Activated CD4-positive, alpha-beta memory T cell treated with anti-CD3 and anti-CD28 coated beads for 36 hours (primary cell): ENCODE results near the gene TMX2. TPM values are rescaled to one million over a fixed set of nuclear protein-coding genes. Genes with fewer than 3 reads are reported as not detected.
A peak's percentile ranks its signal among the peaks of the same experiment; 100 is the strongest.

ENCODE experiments used
- CTCF ChIA-PET: fragments of 350-600 bp; sonication (Branson Sonifier 250); formaldehyde crosslinking; loops from one replicate; lab custom pipeline; 2021; ENCODE audit warnings: antibody characterized with exemption, inconsistent platforms; lab: Charles Lee
- POLR2A ChIA-PET: fragments of 350-600 bp; sonication (Branson Sonifier 250); formaldehyde crosslinking; loops from one replicate; lab custom pipeline; 2021; ENCODE audit warnings: antibody characterized with exemption; lab: Charles Lee
- DNase-seq: peaks from one replicate; pipeline ENCODE4 v3.0.0-alpha.2; 2020
- H3K27ac Mint-ChIP-seq: one replicate; pipeline ENCODE4 v1.8.0; 2021; ENCODE audit warnings: mixed read lengths
- H3K27me3 Mint-ChIP-seq: one replicate; pipeline ENCODE4 v1.8.0; 2021; ENCODE audit warnings: mixed read lengths
- H3K36me3 Mint-ChIP-seq: one replicate; pipeline ENCODE4 v1.8.0; 2021; ENCODE audit warnings: mixed read lengths
- H3K4me1 Mint-ChIP-seq: one replicate; pipeline ENCODE4 v1.8.0; 2021; ENCODE audit warnings: low read depth, mixed read lengths
- H3K4me3 Mint-ChIP-seq: one replicate; pipeline ENCODE4 v1.8.0; 2021; ENCODE audit warnings: mild to moderate bottlenecking, mixed read lengths
- H3K9me3 Mint-ChIP-seq: one replicate; pipeline ENCODE4 v1.8.0; 2021; ENCODE audit warnings: mixed read lengths
- intact Hi-C: fragments of 100-400 bp; cut with micrococcal nuclease; formaldehyde crosslinking; loops from one replicate; pipeline ENCODE4 v1.15.1; 2023
- total RNA-seq, 2 experiments: library from RNA; stranded (reverse); gene quantifications; one replicate each; pipeline ENCODE4 v1.2.3, GENCODE V29; 2021

Gene TMX2
- 10 to 100 TPM; 54.9 to 57.2 TPM for total RNA-seq

GRCh38 chr11:57712256-57713150 lies at the start of gene TMX2:
Gene TMX2, plus strand, starts transcription at chr11:57712593. Its CDS starts 26 bp downstream, at chr11:57712619.
- CTCF ChIA-PET: interaction anchor here (0.9 to 4.9 kb wide), 4 partner anchors 12 to 367 kb away, joined by 3 to 20 read pairs (median 6); partner anchors contain the start of gene SELENOH
- intact Hi-C loops: loop anchor here (1.0 to 5.0 kb wide), 11 partner anchors 29 to 866 kb away; partner anchors contain the start of genes CLP1, SELENOH, SLC43A3 and TIMM10
- Mint-ChIP-seq H3K27me3 (no peaks in the 10 kb centered on the region), H3K27ac (peak within 1 kb of the TSS; percentile 89), H3K4me3 (peak within 1 kb of the TSS; percentile 94), H3K36me3 (peaks cover under 1% of the 10 kb centered on the region), H3K9me3 (no peaks in the 10 kb centered on the region), H3K4me1 (peaks cover 53% of the 10 kb centered on the region)
- POLR2A ChIA-PET: interaction anchor here (2.2 kb wide), 1 partner anchor 29 kb away, joined by 12 read pairs; the partner anchor contains the start of gene SELENOH
- DNase-seq: peak; percentile 94

DNA sequence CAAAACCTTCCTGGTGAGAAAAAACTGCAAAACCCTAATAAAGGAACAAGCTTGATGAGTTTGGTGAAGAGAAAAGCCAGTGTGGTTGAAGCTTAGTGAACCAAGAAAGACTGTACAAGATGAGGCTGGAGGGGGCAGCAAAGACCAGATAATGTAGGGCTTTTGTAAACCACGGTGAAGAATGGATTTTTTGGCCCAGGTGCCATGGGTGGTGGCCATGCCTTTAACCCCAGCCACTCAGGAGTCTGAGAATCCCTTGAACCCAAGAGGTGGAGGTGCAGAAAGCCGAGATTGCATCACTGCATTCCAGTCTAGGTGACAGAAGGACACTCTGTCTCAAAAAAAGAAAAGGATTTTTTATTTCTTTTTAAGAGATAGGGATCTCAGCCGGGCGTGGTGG lies 49.5 kb upstream of the TMX2 start:
- H3K36me3 Mint-ChIP-seq: peaks cover 24% of the 10 kb centered on the region
- DNase-seq: no peak
- H3K9me3 Mint-ChIP-seq: no peaks in the 10 kb centered on the region
- peaks cover 32% of the 10 kb centered on the region for H3K4me1 Mint-ChIP-seq
- H3K27me3 Mint-ChIP-seq: no peaks in the 10 kb centered on the region
- intact Hi-C loops: loop anchor here (10.0 kb wide), 1 partner anchor 1892 kb away; no protein-coding TSS in a partner anchor
- CTCF ChIA-PET: interaction anchor here (0.7 to 1.2 kb wide), 4 partner anchors 15 to 861 kb away, joined by 3 to 6 read pairs (median 3); no protein-coding TSS in a partner anchor
- H3K4me3 Mint-ChIP-seq: no peak overlapping the region
- no peak overlapping the region for H3K27ac Mint-ChIP-seq
- POLR2A ChIA-PET: no interaction called here

DNA sequence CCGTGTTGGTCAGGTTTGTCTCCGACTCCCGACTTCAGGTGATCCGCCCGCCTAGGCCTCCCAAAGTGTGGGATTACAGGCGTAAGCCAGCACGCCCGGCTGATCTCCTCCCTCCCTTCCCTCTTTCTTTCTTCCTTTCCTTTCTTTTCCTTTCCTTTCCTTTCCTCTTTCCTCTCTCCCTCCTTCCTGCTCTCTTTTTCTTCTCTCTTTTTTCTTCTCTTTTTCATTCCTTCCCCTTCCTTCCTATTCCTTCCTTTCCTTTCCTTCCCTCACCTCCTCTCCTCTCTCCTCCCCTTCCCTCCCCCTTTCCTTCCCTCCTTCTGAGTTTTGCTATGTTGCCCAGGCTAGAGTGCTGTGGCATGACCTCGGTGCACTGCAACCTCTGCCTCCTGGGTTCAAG lies 48.4 kb upstream of the TMX2 start:
- ChIA-PET POLR2A (no interaction called here), CTCF (no interaction called here)
- Mint-ChIP-seq H3K36me3 (peaks cover 24% of the 10 kb centered on the region), H3K4me3 (no peak overlapping the region), H3K27me3 (no peaks in the 10 kb centered on the region), H3K9me3 (no peaks in the 10 kb centered on the region), H3K27ac (no peak overlapping the region), H3K4me1 (peaks cover 27% of the 10 kb centered on the region)
- DNase-seq: no peak
- intact Hi-C loops: loop anchor here (10.0 kb wide), 1 partner anchor 1891 kb away; no protein-coding TSS in a partner anchor

GRCh38 chr11:57667117-57667735 lies 45.2 kb upstream of the TMX2 start:
- H3K27ac Mint-ChIP-seq: peak overlapping the region; percentile 100
- H3K9me3 Mint-ChIP-seq: no peaks in the 10 kb centered on the region
- H3K4me3 Mint-ChIP-seq: peak overlapping the region; percentile 83
- H3K36me3 Mint-ChIP-seq: peaks cover 13% of the 10 kb centered on the region
- peaks cover 39% of the 10 kb centered on the region for H3K4me1 Mint-ChIP-seq
- intact Hi-C loops: loop anchor here (1.0 to 10.0 kb wide), 13 partner anchors 10 to 1888 kb away; partner anchors contain the start of genes CLP1, MED19, SELENOH and SSRP1
- peak; percentile 95 for DNase-seq
- POLR2A ChIA-PET: interaction anchor here (0.6 to 2.3 kb wide), 9 partner anchors 9 to 241 kb away, joined by 3 to 8 read pairs (median 3); partner anchors contain the start of genes CLP1, SELENOH and YPEL4
- no peaks in the 10 kb centered on the region for H3K27me3 Mint-ChIP-seq
- CTCF ChIA-PET: interaction anchor here (0.7 to 1.8 kb wide), 2 partner anchors 9 to 133 kb away, joined by 4 to 5 read pairs; partner anchors contain the start of gene CLP1

DNA sequence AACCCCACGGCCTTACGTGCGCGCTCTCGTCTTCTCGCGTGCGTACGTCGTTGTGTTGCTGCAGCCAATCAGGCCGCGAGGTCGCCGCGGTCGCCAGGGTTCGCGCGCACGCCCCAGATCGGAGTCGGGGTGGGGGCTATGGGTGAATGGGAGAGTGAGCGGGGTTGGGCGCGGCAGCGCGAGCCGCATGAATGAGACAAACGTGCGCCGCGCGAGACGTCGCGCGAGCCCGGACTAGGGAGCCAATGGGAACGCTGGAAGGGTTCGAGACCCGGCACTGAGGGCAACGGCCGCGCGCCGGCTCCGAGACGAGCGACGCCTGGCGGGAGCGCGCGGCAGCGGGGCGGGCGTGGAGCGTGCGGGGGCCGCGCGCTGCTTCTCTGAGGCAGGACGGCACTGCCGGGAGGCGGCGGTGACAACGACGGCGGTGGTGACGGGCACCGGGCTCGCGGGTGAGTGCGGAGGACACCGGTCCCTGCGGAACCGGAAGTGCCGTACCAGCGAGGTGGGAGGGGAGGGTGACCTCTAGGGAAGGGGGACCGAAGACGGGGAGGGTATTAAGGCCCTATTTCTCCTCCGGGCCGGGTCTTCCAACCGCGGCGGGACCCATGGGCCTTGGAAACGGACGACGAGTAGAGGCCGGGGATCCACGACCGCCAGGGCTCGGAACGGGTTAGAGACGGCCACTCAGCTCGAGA lies 44.5 kb upstream of the TMX2 start, which contains the start of gene ZDHHC5:
ZDHHC5 (plus strand) TSS at position 379 of the 698 bp plus-strand sequence. CDS start 4,977 bp downstream, outside the sequence.
- peak within 1 kb of the TSS; percentile 100 for H3K27ac Mint-ChIP-seq
- intact Hi-C loops: loop anchor here (1.0 to 10.0 kb wide), 13 partner anchors 11 to 1887 kb away; partner anchors contain the start of genes CLP1, MED19, SELENOH and SSRP1
- H3K9me3 Mint-ChIP-seq: no peaks in the 10 kb centered on the region
- peak within 1 kb of the TSS; percentile 83 for H3K4me3 Mint-ChIP-seq
- DNase-seq: peak; percentile 100
- ChIA-PET CTCF (interaction anchor here (0.7 kb wide), 1 partner anchor 99 kb away, joined by 4 read pairs; no protein-coding TSS in a partner anchor), POLR2A (interaction anchor here (0.6 to 2.3 kb wide), 8 partner anchors 9 to 887 kb away, joined by 3 to 8 read pairs (median 4); partner anchors contain the start of genes CLP1, SELENOH and YPEL4)
- peaks cover 15% of the 10 kb centered on the region for H3K36me3 Mint-ChIP-seq
- H3K27me3 Mint-ChIP-seq: no peaks in the 10 kb centered on the region
- peaks cover 41% of the 10 kb centered on the region for H3K4me1 Mint-ChIP-seq

GRCh38 chr11:57668434-57668782 lies 44.0 kb upstream of the TMX2 start:
- intact Hi-C loops: loop anchor here (5.0 to 10.0 kb wide), 2 partner anchors 854 to 1886 kb away; no protein-coding TSS in a partner anchor
- Mint-ChIP-seq H3K4me1 (peaks cover 46% of the 10 kb centered on the region), H3K27ac (peak overlapping the region; percentile 100), H3K4me3 (peak overlapping the region; percentile 83), H3K36me3 (peaks cover 21% of the 10 kb centered on the region), H3K9me3 (no peaks in the 10 kb centered on the region), H3K27me3 (no peaks in the 10 kb centered on the region)
- ChIA-PET POLR2A (interaction anchor here (1.0 to 1.5 kb wide), 5 partner anchors 9 to 886 kb away, joined by 3 to 4 read pairs (median 3); partner anchors contain the start of gene YPEL4), CTCF (interaction anchor here (0.7 kb wide), 1 partner anchor 100 kb away, joined by 4 read pairs; no protein-coding TSS in a partner anchor)
- DNase-seq: no peak

DNA sequence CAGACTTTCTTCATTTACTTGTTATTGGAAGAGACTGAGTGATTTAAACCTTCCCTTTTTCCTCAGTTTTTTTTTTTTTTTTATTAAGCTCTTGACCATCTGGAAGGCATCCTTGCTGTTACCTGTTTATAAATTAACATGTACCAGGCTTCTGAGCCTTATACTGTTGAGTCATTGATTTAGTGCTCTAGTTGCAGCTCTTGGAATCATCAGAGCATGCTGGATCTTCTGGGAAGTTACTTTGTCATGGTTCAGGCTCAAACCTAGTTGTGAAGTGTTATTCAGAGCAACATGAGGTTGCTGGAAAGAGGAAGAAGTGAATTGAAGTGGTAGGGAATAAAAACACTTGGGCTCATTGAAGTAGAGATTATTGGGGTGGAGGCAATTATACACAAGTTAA lies 38.1 kb upstream of the TMX2 start:
- Mint-ChIP-seq H3K27ac (peak overlapping the region; percentile 13), H3K36me3 (peaks cover 43% of the 10 kb centered on the region), H3K27me3 (no peaks in the 10 kb centered on the region), H3K4me3 (no peak overlapping the region), H3K9me3 (no peaks in the 10 kb centered on the region), H3K4me1 (peaks cover 78% of the 10 kb centered on the region)
- no peak for DNase-seq
- intact Hi-C loops: no loop called here
- ChIA-PET CTCF (interaction anchor here (2.0 kb wide), 1 partner anchor 216 kb away, joined by 6 read pairs; no protein-coding TSS in a partner anchor), POLR2A (no interaction called here)

DNA sequence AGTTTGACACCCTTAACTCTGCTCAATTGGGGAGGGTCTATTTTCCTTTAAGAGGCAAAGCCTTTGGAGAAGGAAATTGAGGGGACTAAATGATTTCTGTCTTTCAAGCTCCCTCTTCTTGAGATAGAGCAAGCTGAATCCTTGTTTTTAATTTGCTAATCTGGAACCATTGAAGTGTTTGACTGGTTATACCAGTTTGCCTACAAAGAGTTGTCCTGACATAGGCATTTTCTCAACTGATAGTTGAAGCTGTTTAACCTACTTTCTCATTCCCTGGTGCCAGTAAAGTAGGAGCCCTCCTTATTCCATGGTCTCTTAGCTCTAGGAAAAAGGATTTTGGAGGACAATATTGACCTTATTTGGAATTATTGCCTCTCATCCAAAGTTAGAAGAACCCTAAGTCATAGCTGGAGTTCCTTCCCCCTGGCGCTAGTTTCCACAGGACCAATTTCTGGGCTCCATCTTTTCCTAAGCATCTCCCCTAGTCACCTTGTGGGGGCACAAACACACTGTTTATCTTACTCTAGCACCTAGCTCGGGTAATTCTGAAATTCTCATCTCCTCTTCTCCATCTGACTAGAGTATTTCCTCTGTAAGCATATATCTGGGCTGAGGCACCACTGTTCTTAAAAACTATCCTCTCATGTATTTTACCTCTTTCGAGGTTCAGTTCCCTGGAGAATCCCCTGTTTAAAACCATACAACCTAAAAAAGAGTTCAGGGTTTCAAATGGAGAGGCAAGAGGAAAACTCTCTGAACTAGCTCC lies 37.0 kb upstream of the TMX2 start:
- ChIA-PET POLR2A (interaction anchor here (1.4 kb wide), 1 partner anchor 9 kb away, joined by 3 read pairs; no protein-coding TSS in a partner anchor), CTCF (interaction anchor here (1.1 to 2.0 kb wide), 3 partner anchors 125 to 217 kb away, joined by 4 to 6 read pairs (median 5); no protein-coding TSS in a partner anchor)
- Mint-ChIP-seq H3K27me3 (no peaks in the 10 kb centered on the region), H3K4me1 (peaks cover 80% of the 10 kb centered on the region), H3K27ac (peak overlapping the region; percentile 55), H3K36me3 (peaks cover 44% of the 10 kb centered on the region), H3K9me3 (no peaks in the 10 kb centered on the region), H3K4me3 (no peak overlapping the region)
- no peak for DNase-seq
- intact Hi-C loops: no loop called here

DNA sequence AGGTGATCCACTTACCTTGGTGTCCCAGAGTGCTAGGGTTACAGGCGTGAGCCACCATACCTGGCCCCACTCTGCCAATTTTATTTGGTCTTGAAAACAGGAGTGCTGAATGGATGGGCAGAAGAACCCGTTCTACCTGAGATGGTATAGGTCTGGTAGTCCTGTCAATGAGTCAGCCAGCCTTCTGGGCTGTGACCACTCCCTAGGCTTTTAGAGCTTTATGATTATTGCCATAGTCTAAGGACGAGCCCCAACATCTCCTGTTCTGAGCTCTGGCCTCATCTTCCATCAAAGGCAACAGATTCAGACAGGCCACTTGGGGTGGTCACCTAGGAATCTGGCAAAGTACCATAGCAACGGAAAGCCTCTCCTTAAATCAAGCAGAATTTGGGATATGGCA lies 33.0 kb upstream of the TMX2 start:
- Mint-ChIP-seq H3K36me3 (peaks cover 44% of the 10 kb centered on the region), H3K27ac (peak overlapping the region; percentile 82), H3K9me3 (no peaks in the 10 kb centered on the region), H3K4me1 (peaks cover 66% of the 10 kb centered on the region), H3K27me3 (no peaks in the 10 kb centered on the region), H3K4me3 (no peak overlapping the region)
- DNase-seq: no peak
- ChIA-PET CTCF (interaction anchor here (1.1 kb wide), 1 partner anchor 112 kb away, joined by 4 read pairs; the partner anchor contains the start of gene UBE2L6), POLR2A (interaction anchor here (1.0 to 1.6 kb wide), 2 partner anchors 11 to 13 kb away, joined by 3 to 4 read pairs; partner anchors contain the start of gene ZDHHC5)
- intact Hi-C loops: no loop called here

DNA sequence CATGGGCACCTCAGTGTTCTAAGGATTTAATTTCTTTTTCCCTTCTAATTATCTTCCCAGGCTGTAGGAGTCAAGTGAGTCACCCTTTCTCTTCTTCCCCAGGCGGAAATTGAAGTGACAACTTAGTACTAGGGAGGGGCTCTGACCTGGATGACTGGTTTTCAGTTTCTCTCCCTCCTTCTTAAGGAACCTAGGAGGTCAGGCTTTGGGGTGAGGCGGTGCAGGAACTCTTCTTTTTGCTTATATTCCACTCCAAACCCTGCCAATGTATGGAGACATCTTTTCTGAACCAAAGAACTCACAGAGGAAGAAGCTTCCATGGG lies 31.9 kb upstream of the TMX2 start:
- H3K36me3 Mint-ChIP-seq: peaks cover 43% of the 10 kb centered on the region
- H3K4me3 Mint-ChIP-seq: no peak overlapping the region
- DNase-seq: no peak
- ChIA-PET POLR2A (no interaction called here), CTCF (interaction anchor here (1.1 to 1.5 kb wide), 2 partner anchors 113 to 120 kb away, joined by 4 to 7 read pairs; partner anchors contain the start of gene UBE2L6)
- no peaks in the 10 kb centered on the region for H3K9me3 Mint-ChIP-seq
- peaks cover 55% of the 10 kb centered on the region for H3K4me1 Mint-ChIP-seq
- H3K27ac Mint-ChIP-seq: peak overlapping the region; percentile 82
- intact Hi-C loops: loop anchor here (5.0 kb wide), 1 partner anchor 832 kb away; no protein-coding TSS in a partner anchor
- no peaks in the 10 kb centered on the region for H3K27me3 Mint-ChIP-seq
